Neural crest cell (in vitro differentiated cells): ENCODE measurements around the gene DLG1. TPM values are rescaled to one million over a fixed set of nuclear protein-coding genes. Genes with fewer than 3 reads are reported as not detected.

Experiments
- DNase-seq: peaks from one replicate; pipeline ENCODE4 v3.0.0; 2021; ENCODE audit warnings: low read depth, mixed read lengths, low spot score
- H3K27ac Mint-ChIP-seq: one replicate; pipeline ENCODE4 v1.8.0; 2021; ENCODE audit warnings: mild to moderate bottlenecking, mixed read lengths; ENCODE audit not compliant: unreplicated experiment
- H3K27me3 Mint-ChIP-seq: 2 replicates; pipeline ENCODE4 v1.8.0; 2021; ENCODE audit warnings: low read depth, mild to moderate bottlenecking, mixed read lengths
- H3K36me3 Mint-ChIP-seq: 2 replicates; pipeline ENCODE4 v1.8.0; 2021; ENCODE audit warnings: low read depth, mild to moderate bottlenecking, mixed read lengths
- H3K4me1 Mint-ChIP-seq: 2 replicates; pipeline ENCODE4 v1.8.0; 2021; ENCODE audit warnings: mixed read lengths
- H3K4me3 Mint-ChIP-seq: one replicate; pipeline ENCODE4 v1.8.0; 2021; ENCODE audit warnings: mild to moderate bottlenecking, mixed read lengths
- H3K9me3 Mint-ChIP-seq: 2 replicates; pipeline ENCODE4 v1.8.0; 2021; ENCODE audit warnings: mixed read lengths
- CTCF ChIP-seq: fragments of 200-600 bp; sonication (generic); conservative IDR thresholded peaks from 2 replicates; pipeline ENCODE4 v1.5.0; 2021; ENCODE audit warnings: antibody characterized with exemption, mild to moderate bottlenecking
- total RNA-seq: library from RNA; stranded (reverse); gene quantifications from 2 replicates; pipeline ENCODE4 v1.2.1, GENCODE V29; 2021

DLG1 gene
- total RNA-seq, 1 donor from 2014 or later = 95.5 TPM

DNA sequence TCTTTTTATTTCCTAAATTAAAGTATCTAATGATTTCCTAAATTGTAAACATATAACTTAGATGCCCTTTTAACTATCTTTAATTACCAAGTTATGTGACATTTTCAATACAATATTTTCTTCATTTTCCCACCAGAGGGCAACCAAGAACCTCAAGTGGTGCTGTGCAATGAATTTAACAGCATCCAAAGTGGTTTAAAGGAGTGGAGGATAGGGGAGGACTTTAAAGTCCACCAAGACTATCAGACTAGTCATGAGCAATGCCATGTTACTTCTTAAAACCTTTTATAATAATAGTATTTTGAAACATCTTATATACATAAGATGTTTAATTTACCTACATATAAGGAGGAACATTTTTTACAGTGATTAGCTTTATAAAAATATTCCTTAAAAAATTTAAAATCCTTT is 74.4 kb downstream of the DLG1 start:
- peak; percentile 77 for TF ChIP-seq CTCF
- Mint-ChIP-seq H3K27me3 (no peaks in the 10 kb centered on the region), H3K9me3 (no peaks in the 10 kb centered on the region), H3K4me1 (peaks cover 26% of the 10 kb centered on the region), H3K4me3 (no peak overlapping the region), H3K27ac (no peak overlapping the region), H3K36me3 (no peaks in the 10 kb centered on the region)
- no peak for DNase-seq

- H3K9me3 Mint-ChIP-seq = no peaks in the 10 kb centered on the region
- TF ChIP-seq CTCF = no peak
- no peak overlapping the region for H3K27ac Mint-ChIP-seq
- DNase-seq = no peak
- H3K27me3 Mint-ChIP-seq = no peaks in the 10 kb centered on the region
- H3K36me3 Mint-ChIP-seq = no peaks in the 10 kb centered on the region
- H3K4me1 Mint-ChIP-seq = peaks cover 26% of the 10 kb centered on the region
- H3K4me3 Mint-ChIP-seq = no peak overlapping the region
These were observed 75.5 kb downstream of the DLG1 start for GRCh38 chr3:197222937-197223370.

DNA sequence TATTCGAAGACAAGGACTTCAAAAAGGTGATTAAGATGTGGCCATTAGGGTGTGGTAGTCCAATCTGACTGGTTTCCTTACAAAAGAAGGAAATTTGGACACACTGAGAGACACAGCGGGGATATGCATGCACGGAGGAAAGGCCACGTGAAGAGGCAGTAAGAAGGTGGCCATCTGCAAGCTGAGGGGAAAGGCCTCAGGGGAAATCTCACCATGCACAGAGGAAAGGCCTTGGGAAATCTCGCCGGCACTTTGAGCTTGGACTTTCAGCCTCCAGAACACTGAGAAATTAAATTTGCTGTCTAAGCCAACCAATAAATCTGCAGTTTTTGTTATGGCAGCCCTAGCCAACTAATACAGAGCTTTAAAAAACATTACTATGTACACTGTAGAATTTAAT is 78.8 kb downstream of the DLG1 start:
- Mint-ChIP-seq H3K36me3 (no peaks in the 10 kb centered on the region), H3K4me3 (no peak overlapping the region), H3K27ac (no peak overlapping the region), H3K27me3 (no peaks in the 10 kb centered on the region), H3K9me3 (no peaks in the 10 kb centered on the region), H3K4me1 (peaks cover 8% of the 10 kb centered on the region)
- no peak for TF ChIP-seq CTCF
- no peak for DNase-seq

GRCh38 chr3:197218210-197218609 is 80.2 kb downstream of the DLG1 start:
- Mint-ChIP-seq H3K27me3 (no peaks in the 10 kb centered on the region), H3K4me3 (no peak overlapping the region), H3K27ac (no peak overlapping the region), H3K36me3 (no peaks in the 10 kb centered on the region), H3K9me3 (no peaks in the 10 kb centered on the region), H3K4me1 (peaks cover 5% of the 10 kb centered on the region)
- DNase-seq = no peak
- TF ChIP-seq CTCF = no peak

DNA sequence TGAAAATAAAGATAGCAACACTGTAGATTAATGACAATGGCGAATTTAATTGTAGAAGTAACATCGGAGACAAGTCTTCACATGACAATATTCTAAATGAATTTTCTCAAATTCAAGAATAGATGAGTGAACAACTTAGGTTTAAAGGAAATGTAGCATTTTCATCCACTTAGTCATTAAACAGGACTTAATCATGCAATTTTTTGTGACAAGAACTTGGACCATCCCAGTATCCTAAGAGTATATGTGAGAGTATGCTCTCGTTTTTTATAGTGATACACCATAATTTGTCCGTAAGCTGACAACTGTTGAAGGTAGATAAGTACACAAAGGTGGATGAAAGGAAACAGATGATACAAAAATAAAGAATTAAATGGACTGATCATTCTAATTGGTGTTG is 81.5 kb downstream of the DLG1 start:
- Mint-ChIP-seq H3K4me3 (no peak overlapping the region), H3K27ac (no peak overlapping the region), H3K9me3 (peaks cover under 1% of the 10 kb centered on the region), H3K36me3 (peaks cover 5% of the 10 kb centered on the region), H3K27me3 (no peaks in the 10 kb centered on the region), H3K4me1 (peaks cover 5% of the 10 kb centered on the region)
- no peak for TF ChIP-seq CTCF
- DNase-seq = no peak
